A549 (cell line): ENCODE measurements around the gene GXYLT2. TPM values are rescaled to one million over a fixed set of nuclear protein-coding genes. Genes with fewer than 3 reads are reported as not detected.

Experiments
- ATAC-seq, 2 experiments: fragments of 200-7000 bp in 1 of 2; fragments of >200 bp in 1 of 2; cut with Nextera tagmentation in 1 of 2; cut with Tn5 transposase in 1 of 2; 3 replicates each; pipeline versions ENCODE4 v1.8.0 to v1.9.1; 2018 to 2020; ENCODE audit warnings: mild to moderate bottlenecking in 1 of 2, moderate library complexity in 1 of 2
- CTCF ChIA-PET: fragments of 300-600 bp; sonication (Branson Sonifier 250); formaldehyde crosslinking; extraction: SDS; loops from one replicate; lab custom pipeline; 2021; ENCODE audit warnings: antibody characterized with exemption, inconsistent platforms; lab: Yijun Ruan, JAX
- POLR2A ChIA-PET: fragments of 350-600 bp; formaldehyde crosslinking; extraction: SDS; loops from one replicate; lab custom pipeline; 2021; ENCODE audit warnings: antibody characterized with exemption, inconsistent platforms; lab: Yijun Ruan, JAX
- DNase-seq, 2 experiments: peaks; one replicate each; pipeline versions ENCODE4 v3.0.0 to v3.0.0-alpha.2; 2011 to 2016; ENCODE audit warnings: low read depth in 1 of 2, low spot score in 1 of 2
- FAIRE-seq: peaks from 2 replicates; lab custom pipeline; 2011; peaks lifted over from hg19 to GRCh38; lab: Jason Lieb, UNC
- H3K27ac ChIP-seq, 2 experiments: fragments of >200 bp; sonication (Bioruptor Twin); formaldehyde crosslinking; 3 replicates each; pipeline ENCODE4 v1.5.1; 2016 to 2017
- H3K4me1 ChIP-seq: fragments of >200 bp; sonication (Bioruptor Twin); formaldehyde crosslinking; 3 replicates; pipeline ENCODE4 v1.6.1; 2016
- H3K4me2 ChIP-seq: fragments of >200 bp; sonication (Bioruptor Twin); formaldehyde crosslinking; 3 replicates; pipeline ENCODE4 v1.6.1; 2016
- H3K4me3 ChIP-seq: fragments of >200 bp; sonication (Bioruptor Twin); formaldehyde crosslinking; 3 replicates; pipeline ENCODE4 v1.5.1; 2016
- H3K9me3 ChIP-seq: fragments of >200 bp; sonication (Bioruptor Twin); formaldehyde crosslinking; 3 replicates; pipeline ENCODE4 v1.6.1; 2016
- CBX2 ChIP-seq: fragments of 200-600 bp; sonication (generic); IDR thresholded peaks from 2 replicates; pipeline ENCODE4 v1.6.1; 2016; ENCODE audit warnings: low read depth, mild to moderate bottlenecking, borderline replicate concordance
- CEBPB ChIP-seq, 2 experiments: fragments of >200 bp in 1 of 2; sonication (Bioruptor Twin) in 1 of 2; formaldehyde crosslinking in 1 of 2; IDR thresholded peaks; 2 replicates each; pipeline ENCODE4 v1.6.1; 2012 to 2016
- CHD4 ChIP-seq: fragments of 200-600 bp; sonication (generic); IDR thresholded peaks from 2 replicates; pipeline ENCODE4 v1.6.1; 2016; ENCODE audit warnings: antibody characterized with exemption, mild to moderate bottlenecking, borderline replicate concordance
- EHMT2 ChIP-seq: fragments of 200-600 bp; sonication (generic); IDR thresholded peaks from 2 replicates; pipeline ENCODE4 v1.6.1; 2016; ENCODE audit warnings: antibody characterized with exemption, low read depth, mild to moderate bottlenecking, moderate library complexity
- EP300 ChIP-seq, 2 experiments: fragments of >200 bp; sonication (Bioruptor Twin); formaldehyde crosslinking; IDR thresholded peaks; 2 replicates in 1 of 2; 3 replicates in 1 of 2; pipeline ENCODE4 v1.6.1; 2016 to 2017
- ESRRA ChIP-seq: fragments of 150-350 bp; IDR thresholded peaks from 2 replicates; pipeline ENCODE4 v1.6.1; 2014; ENCODE audit warnings: mild to moderate bottlenecking, low read length, borderline replicate concordance
- FOSL2 ChIP-seq, 2 experiments: fragments of 450-650 bp in 1 of 2; fragments of >200 bp in 1 of 2; sonication (Bioruptor Twin) in 1 of 2; formaldehyde crosslinking; IDR thresholded peaks; 2 replicates each; pipeline versions ENCODE4 v1.5.0 to v1.6.1; 2016 to 2020; ENCODE audit warnings: mild to moderate bottlenecking in 1 of 2, moderate library complexity in 1 of 2
- FOXS1 ChIP-seq: fragments of 250-450 bp; sonication (Bioruptor Pico); IDR thresholded peaks from 2 replicates; pipeline ENCODE4 v1.5.0; 2020; ENCODE audit warnings: mild to moderate bottlenecking, moderate library complexity
- JUN ChIP-seq, 2 experiments: fragments of >200 bp; sonication (Bioruptor Twin); formaldehyde crosslinking; IDR thresholded peaks; 2 replicates in 1 of 2; 3 replicates in 1 of 2; pipeline ENCODE4 v1.6.1; 2016 to 2017
- JUNB ChIP-seq: fragments of >200 bp; sonication (Bioruptor Twin); formaldehyde crosslinking; IDR thresholded peaks from 2 replicates; pipeline ENCODE4 v1.6.1; 2016
- KDM1A ChIP-seq: fragments of 200-600 bp; sonication (generic); IDR thresholded peaks from 2 replicates; pipeline ENCODE4 v1.6.1; 2016; ENCODE audit warnings: low read depth, mild to moderate bottlenecking
- MAZ ChIP-seq: fragments of 150-350 bp; IDR thresholded peaks from 2 replicates; pipeline ENCODE4 v1.6.1; 2014; ENCODE audit warnings: antibody characterized with exemption, low read depth, low read length, borderline replicate concordance
- PHF8 ChIP-seq: fragments of 200-600 bp; sonication (generic); IDR thresholded peaks from 2 replicates; pipeline ENCODE4 v1.6.1; 2016; ENCODE audit warnings: low read depth, mild to moderate bottlenecking, antibody characterized with exemption, moderate library complexity, borderline replicate concordance
- RARB ChIP-seq: fragments of 250-450 bp; sonication (Bioruptor Pico); IDR thresholded peaks from 2 replicates; pipeline ENCODE4 v1.8.0; 2021; ENCODE audit warnings: mild to moderate bottlenecking, moderate library complexity
- SMC3 ChIP-seq: fragments of >200 bp; sonication (Bioruptor Twin); formaldehyde crosslinking; IDR thresholded peaks from 3 replicates; pipeline ENCODE4 v1.6.1; 2018; ENCODE audit warnings: inconsistent platforms
- SREBF2 ChIP-seq: fragments of 450-650 bp; IDR thresholded peaks from 2 replicates; pipeline ENCODE4 v1.6.1; 2014; ENCODE audit warnings: mild to moderate bottlenecking, moderate library complexity
- ZSCAN20 ChIP-seq: fragments of 250-450 bp; sonication (Bioruptor Pico); IDR thresholded peaks from 2 replicates; pipeline ENCODE4 v1.8.0; 2022; ENCODE audit warnings: mild to moderate bottlenecking, moderate library complexity
- WGBS: methylation state at CpG from one replicate; pipeline ENCODE4 v1.1.6; 2017; ENCODE audit errors: missing lambda C conversion rate; 5-methylcytosine and 5-hydroxymethylcytosine counted together
- polyA plus RNA-seq, 4 experiments: library from polyadenylated mRNA; depleted of rRNA in 3 of 4; stranded (reverse); fragments of >200 nt; fragmentation: RNase III in 1 of 4; extraction: RNeasy Plus Mini Kit Qiagen cat#74134 plus additional on column Dnase treatment in 1 of 4; gene quantifications; 2 replicates in 3 of 4; 3 replicates in 1 of 4; pipeline ENCODE4 v1.2.3, GENCODE V29; 2011 to 2017
- TF ChIP-seq, protein P1 (sequence below): IDR thresholded peaks from 2 replicates; pipeline ENCODE4 v1.6.1; 2012
- TF ChIP-seq, protein P2 (sequence below): fragments of >200 bp; sonication (Bioruptor Twin); formaldehyde crosslinking; IDR thresholded peaks from 3 replicates; pipeline ENCODE4 v1.6.1; 2016
- TF ChIP-seq, protein P3 (sequence below): fragments of 150-350 bp; IDR thresholded peaks from 2 replicates; pipeline ENCODE4 v1.6.1; 2014; ENCODE audit warnings: low read depth, mild to moderate bottlenecking, low read length
- TF ChIP-seq, protein P4 (sequence below): IDR thresholded peaks from 2 replicates; pipeline ENCODE4 v1.6.1; 2012; ENCODE audit warnings: low read depth, borderline replicate concordance

GXYLT2 gene
- polyA plus RNA-seq, 2 of the 4 experiments (the other 2 are of a cell fraction): 1.9 to 3.3 TPM

DNA sequence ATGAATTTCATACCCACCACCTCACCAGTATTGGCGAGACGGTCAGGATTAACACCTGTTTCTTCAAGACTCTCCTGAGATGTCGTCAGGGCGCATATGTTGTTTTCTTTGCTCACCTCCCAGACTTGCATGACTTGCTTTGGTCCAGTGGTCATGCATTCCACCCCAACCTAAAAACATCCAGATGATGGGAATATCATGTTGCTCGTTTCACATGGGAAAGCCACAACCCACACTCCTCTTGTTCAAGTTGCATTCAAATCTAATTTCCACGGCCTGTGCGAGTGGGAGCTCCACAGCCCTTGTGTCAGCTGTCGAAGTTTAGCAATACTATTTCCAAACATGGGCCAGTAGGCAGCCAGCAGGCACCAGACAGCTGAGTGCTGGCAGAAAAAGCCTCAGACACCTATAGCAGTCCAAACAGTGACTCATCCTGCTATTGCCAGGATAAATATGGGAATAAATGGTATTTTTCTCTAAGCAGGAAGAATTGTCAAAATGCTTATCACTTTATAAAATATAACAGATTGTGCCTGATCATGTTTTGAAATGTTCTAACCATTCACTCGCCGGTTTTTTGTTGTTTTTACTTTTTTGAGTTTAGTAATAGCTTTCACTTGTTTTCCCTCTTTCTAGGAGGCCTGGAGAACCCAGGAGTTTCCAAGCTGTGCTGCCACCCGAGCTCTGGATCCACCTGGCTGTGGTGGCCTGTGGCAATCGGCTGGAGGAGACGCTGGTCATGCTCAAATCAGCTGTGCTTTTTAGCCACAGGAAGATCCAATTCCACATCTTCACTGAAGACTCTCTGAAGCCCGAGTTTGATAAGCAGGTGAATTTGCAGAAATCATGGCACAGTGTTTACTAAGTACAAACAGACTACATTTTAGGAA, 20.1 kb downstream of the GXYLT2 start:
- no peaks in the 10 kb centered on the region for H3K9me3 ChIP-seq
- ATAC-seq (peak; percentile 67 to 77), DNase-seq (peak in 1 of 2 experiments; percentile 18)
- 45% methylated on average over 14 of the region's 14 CpGs for WGBS
- CTCF ChIA-PET: interaction anchor here (0.8 to 2.4 kb wide), 4 partner anchors 13 to 149 kb away, joined by 3 to 9 read pairs (median 5); partner anchors contain the start of gene GXYLT2
- no peak for TF ChIP-seq ZSCAN20 (CRISPR knock-in tag)
- no peak for TF ChIP-seq KDM1A
- TF ChIP-seq EP300 (IDR thresholded peaks at IDR 0.05): no peak
- no peak for TF ChIP-seq FOXS1 (CRISPR knock-in tag)
- TF ChIP-seq, protein P1, sequence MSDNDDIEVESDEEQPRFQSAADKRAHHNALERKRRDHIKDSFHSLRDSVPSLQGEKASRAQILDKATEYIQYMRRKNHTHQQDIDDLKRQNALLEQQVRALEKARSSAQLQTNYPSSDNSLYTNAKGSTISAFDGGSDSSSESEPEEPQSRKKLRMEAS: no peak
- no peak for TF ChIP-seq MAZ
- no peak for TF ChIP-seq PHF8
- TF ChIP-seq SREBF2: no peak
- peak; percentile 34 for TF ChIP-seq JUNB
- 0 out of 2 replicates have a peak, but pooled peaks have one; percentile 52 for TF ChIP-seq FOSL2 (IDR thresholded peaks at IDR 0.05)
- TF ChIP-seq FOSL2 (CRISPR knock-in tag; IDR thresholded peaks at IDR 0.05): peak; percentile 66
- TF ChIP-seq CEBPB (IDR thresholded peaks at IDR 0.05): peak; percentile 46 to 66; a peak in 2 of 4 replicates
- TF ChIP-seq, protein P2, sequence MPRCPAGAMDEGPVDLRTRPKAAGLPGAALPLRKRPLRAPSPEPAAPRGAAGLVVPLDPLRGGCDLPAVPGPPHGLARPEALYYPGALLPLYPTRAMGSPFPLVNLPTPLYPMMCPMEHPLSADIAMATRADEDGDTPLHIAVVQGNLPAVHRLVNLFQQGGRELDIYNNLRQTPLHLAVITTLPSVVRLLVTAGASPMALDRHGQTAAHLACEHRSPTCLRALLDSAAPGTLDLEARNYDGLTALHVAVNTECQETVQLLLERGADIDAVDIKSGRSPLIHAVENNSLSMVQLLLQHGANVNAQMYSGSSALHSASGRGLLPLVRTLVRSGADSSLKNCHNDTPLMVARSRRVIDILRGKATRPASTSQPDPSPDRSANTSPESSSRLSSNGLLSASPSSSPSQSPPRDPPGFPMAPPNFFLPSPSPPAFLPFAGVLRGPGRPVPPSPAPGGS: no peak
- no peak for TF ChIP-seq EHMT2
- TF ChIP-seq, protein P3, sequence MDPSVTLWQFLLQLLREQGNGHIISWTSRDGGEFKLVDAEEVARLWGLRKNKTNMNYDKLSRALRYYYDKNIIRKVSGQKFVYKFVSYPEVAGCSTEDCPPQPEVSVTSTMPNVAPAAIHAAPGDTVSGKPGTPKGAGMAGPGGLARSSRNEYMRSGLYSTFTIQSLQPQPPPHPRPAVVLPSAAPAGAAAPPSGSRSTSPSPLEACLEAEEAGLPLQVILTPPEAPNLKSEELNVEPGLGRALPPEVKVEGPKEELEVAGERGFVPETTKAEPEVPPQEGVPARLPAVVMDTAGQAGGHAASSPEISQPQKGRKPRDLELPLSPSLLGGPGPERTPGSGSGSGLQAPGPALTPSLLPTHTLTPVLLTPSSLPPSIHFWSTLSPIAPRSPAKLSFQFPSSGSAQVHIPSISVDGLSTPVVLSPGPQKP: no peak
- TF ChIP-seq, all 56 proteins: peak for 3
- no peak for FAIRE-seq
- POLR2A ChIA-PET: no interaction called here
- H3K4me2 ChIP-seq: peak overlapping the region; percentile 65
- H3K4me3 ChIP-seq: no peak overlapping the region
- peak overlapping the region; percentile 36 to 68; a peak in 5 of 6 replicates for H3K27ac ChIP-seq
- peaks cover 41% of the 10 kb centered on the region for H3K4me1 ChIP-seq

DNA sequence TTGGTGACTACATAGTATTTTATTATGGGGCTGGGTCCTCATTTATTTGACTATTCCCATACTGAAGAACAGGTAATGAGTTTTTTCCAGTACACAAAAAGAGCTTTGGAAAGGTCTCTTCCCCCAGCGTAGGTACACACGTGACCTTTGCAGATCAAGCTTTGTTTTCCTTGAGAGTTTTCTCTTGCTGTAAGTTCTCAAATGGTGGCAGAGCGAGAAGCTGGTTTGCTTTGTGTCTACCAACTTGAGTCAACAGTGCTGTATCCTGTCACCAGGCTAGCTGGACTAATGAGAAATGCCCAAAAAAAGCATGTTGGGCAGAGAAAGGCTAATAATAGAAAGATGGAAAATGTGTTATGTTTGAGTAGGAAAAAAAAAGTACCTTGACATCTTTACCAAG, 21.7 kb downstream of the GXYLT2 start:
- CTCF ChIA-PET: interaction anchor here (0.9 to 1.0 kb wide), 5 partner anchors 10 to 256 kb away, joined by 3 to 4 read pairs (median 3); no protein-coding TSS in a partner anchor
- POLR2A ChIA-PET: no interaction called here
- H3K4me3 ChIP-seq: no peak overlapping the region
- FAIRE-seq: no peak
- H3K9me3 ChIP-seq: no peaks in the 10 kb centered on the region
- no peak overlapping the region for H3K27ac ChIP-seq
- TF ChIP-seq SMC3: no peak
- TF ChIP-seq, protein P4, sequence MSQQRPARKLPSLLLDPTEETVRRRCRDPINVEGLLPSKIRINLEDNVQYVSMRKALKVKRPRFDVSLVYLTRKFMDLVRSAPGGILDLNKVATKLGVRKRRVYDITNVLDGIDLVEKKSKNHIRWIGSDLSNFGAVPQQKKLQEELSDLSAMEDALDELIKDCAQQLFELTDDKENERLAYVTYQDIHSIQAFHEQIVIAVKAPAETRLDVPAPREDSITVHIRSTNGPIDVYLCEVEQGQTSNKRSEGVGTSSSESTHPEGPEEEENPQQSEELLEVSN: no peak
- no peak for TF ChIP-seq CBX2
- TF ChIP-seq EHMT2: no peak
- no peak for TF ChIP-seq ESRRA
- TF ChIP-seq CHD4: no peak
- no peak for TF ChIP-seq RARB (CRISPR knock-in tag)
- no peak for TF ChIP-seq JUN (IDR thresholded peaks at IDR 0.05)
- TF ChIP-seq, protein P3: no peak
- WGBS: 96% methylated on average over 3 of the region's 3 CpGs
- no peak overlapping the region for H3K4me2 ChIP-seq
- H3K4me1 ChIP-seq: peaks cover 27% of the 10 kb centered on the region
- no peak for ATAC-seq
- no peak for DNase-seq
